Nephron progenitor cell (in vitro differentiated cells): Measurements from ENCODE around the gene WNT9B.
"Not testable (repeated sequence)": the region's sequence is repeated elsewhere in the genome, so short reads cannot be mapped to it uniquely, and the experiment has no call there.

ENCODE experiments used
- DNase-seq: peaks from one replicate; pipeline ENCODE4 v3.0.0; 2021
- H3K27ac Mint-ChIP-seq: 2 replicates; pipeline ENCODE4 v1.8.0; 2021; ENCODE audit warnings: mild to moderate bottlenecking, moderate library complexity, mixed read lengths
- H3K27me3 Mint-ChIP-seq: 2 replicates; pipeline ENCODE4 v1.8.0; 2021; ENCODE audit warnings: mild to moderate bottlenecking, low read depth, mixed read lengths; ENCODE audit not compliant: poor library complexity
- H3K36me3 Mint-ChIP-seq: 2 replicates; pipeline ENCODE4 v1.8.0; 2021; ENCODE audit warnings: low read depth, mixed read lengths
- H3K4me1 Mint-ChIP-seq: 2 replicates; pipeline ENCODE4 v1.8.0; 2021; ENCODE audit warnings: mixed read lengths
- H3K4me3 Mint-ChIP-seq: 2 replicates; pipeline ENCODE4 v1.8.0; 2021; ENCODE audit warnings: mild to moderate bottlenecking, moderate library complexity, mixed read lengths
- H3K9me3 Mint-ChIP-seq: 2 replicates; pipeline ENCODE4 v1.8.0; 2021; ENCODE audit warnings: mild to moderate bottlenecking, moderate library complexity, mixed read lengths
- CTCF ChIP-seq: fragments of 200-600 bp; sonication (generic); IDR thresholded peaks from 2 replicates; pipeline ENCODE4 v1.5.0; 2021; ENCODE audit warnings: antibody characterized with exemption

WNT9B gene

GRCh38 chr17:46834846-46835245, 16.5 kb upstream of the WNT9B start:
- H3K4me1 Mint-ChIP-seq, result peaks cover 36% of the 10 kb centered on the region
- no peak for DNase-seq
- no peaks in the 10 kb centered on the region for H3K36me3 Mint-ChIP-seq
- no peak for TF ChIP-seq CTCF
- H3K9me3 Mint-ChIP-seq, result no peaks in the 10 kb centered on the region
- no peak overlapping the region for H3K4me3 Mint-ChIP-seq
- H3K27ac Mint-ChIP-seq, result no peak overlapping the region
- H3K27me3 Mint-ChIP-seq, result peaks cover 25% of the 10 kb centered on the region

- Mint-ChIP-seq H3K27ac (no peak overlapping the region), H3K4me3 (no peak overlapping the region), H3K36me3 (no peaks in the 10 kb centered on the region), H3K9me3 (peaks cover 5% of the 10 kb centered on the region), H3K27me3 (peaks cover 35% of the 10 kb centered on the region), H3K4me1 (peaks cover 30% of the 10 kb centered on the region)
- no peak for TF ChIP-seq CTCF
- no peak for DNase-seq
Measured at GRCh38 chr17:46836500-46836899, 14.9 kb upstream of the WNT9B start.

DNA sequence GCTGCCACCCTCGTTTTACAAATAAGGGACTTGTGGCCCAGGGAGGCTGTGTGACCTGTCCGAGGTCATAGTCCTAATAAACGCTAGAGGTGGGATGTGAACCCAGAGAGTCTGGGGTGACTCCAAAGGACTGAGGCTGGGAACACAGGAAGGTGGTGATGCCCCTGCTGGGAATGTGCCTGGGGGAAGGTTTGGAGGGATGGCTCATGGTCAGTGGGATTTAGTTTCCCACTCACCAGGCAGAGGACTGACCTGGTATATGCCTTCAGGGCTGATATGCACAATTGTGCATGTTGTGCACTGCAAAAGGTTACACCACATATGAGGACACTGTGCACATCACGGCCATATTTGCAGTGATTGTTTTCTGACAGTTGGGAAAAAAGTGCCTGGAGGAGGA, 13.9 kb upstream of the WNT9B start:
- no peak overlapping the region for H3K4me3 Mint-ChIP-seq
- H3K27ac Mint-ChIP-seq, result no peak overlapping the region
- no peak for TF ChIP-seq CTCF
- peaks cover 43% of the 10 kb centered on the region for H3K27me3 Mint-ChIP-seq
- H3K9me3 Mint-ChIP-seq, result peaks cover 11% of the 10 kb centered on the region
- no peaks in the 10 kb centered on the region for H3K36me3 Mint-ChIP-seq
- no peak for DNase-seq
- H3K4me1 Mint-ChIP-seq, result peaks cover 21% of the 10 kb centered on the region

DNA sequence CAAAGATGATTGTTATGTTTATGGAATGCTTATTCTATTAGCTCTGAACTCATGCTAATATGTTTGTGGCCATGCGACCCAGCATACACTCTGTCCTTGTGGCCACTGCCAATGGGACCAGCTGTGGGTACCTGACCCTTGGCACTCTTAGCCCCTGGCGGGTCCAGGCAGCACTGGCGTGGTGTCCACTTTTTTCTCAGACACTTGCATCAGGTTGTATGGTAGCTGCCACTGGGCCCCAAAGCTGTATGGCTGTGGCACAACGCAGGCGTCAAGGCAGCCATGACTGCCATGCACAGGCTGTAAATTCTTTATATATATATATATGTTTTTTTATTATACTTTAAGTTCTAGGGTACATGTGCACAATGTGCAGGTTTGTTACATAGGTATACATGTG, 12.2 kb upstream of the WNT9B start:
- H3K4me3 Mint-ChIP-seq, result no peak overlapping the region
- TF ChIP-seq CTCF, result no peak
- no peak overlapping the region for H3K27ac Mint-ChIP-seq
- peaks cover 23% of the 10 kb centered on the region for H3K9me3 Mint-ChIP-seq
- H3K27me3 Mint-ChIP-seq, result peaks cover 55% of the 10 kb centered on the region
- peaks cover 7% of the 10 kb centered on the region for H3K4me1 Mint-ChIP-seq
- no peaks in the 10 kb centered on the region for H3K36me3 Mint-ChIP-seq
- no peak for DNase-seq

DNA sequence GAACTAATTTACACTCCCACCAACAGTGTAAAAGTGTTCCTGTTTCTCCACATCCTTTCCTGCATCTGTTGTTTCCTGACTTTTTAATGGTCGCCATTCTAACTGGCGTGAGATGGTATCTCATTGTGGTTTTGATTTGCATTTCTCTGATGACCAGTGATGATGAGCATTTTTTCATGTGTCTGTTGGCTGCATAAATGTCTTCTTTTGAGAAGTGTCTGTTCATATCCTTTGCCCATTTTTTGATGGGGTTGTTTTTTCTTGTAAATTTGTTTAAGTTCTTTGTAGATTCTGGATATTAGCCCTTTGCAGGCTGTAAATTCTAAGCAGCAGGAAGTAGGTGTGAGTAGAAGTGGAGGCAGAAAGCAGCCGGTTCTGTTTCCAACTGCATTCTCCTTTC, 10.8 kb upstream of the WNT9B start:
- not testable (repeated sequence) for H3K27ac Mint-ChIP-seq, H3K4me1 Mint-ChIP-seq, DNase-seq, H3K36me3 Mint-ChIP-seq, H3K4me3 Mint-ChIP-seq
- H3K27me3 Mint-ChIP-seq, result peaks cover 68% of the 10 kb centered on the region
- peaks cover 23% of the 10 kb centered on the region for H3K9me3 Mint-ChIP-seq

DNA sequence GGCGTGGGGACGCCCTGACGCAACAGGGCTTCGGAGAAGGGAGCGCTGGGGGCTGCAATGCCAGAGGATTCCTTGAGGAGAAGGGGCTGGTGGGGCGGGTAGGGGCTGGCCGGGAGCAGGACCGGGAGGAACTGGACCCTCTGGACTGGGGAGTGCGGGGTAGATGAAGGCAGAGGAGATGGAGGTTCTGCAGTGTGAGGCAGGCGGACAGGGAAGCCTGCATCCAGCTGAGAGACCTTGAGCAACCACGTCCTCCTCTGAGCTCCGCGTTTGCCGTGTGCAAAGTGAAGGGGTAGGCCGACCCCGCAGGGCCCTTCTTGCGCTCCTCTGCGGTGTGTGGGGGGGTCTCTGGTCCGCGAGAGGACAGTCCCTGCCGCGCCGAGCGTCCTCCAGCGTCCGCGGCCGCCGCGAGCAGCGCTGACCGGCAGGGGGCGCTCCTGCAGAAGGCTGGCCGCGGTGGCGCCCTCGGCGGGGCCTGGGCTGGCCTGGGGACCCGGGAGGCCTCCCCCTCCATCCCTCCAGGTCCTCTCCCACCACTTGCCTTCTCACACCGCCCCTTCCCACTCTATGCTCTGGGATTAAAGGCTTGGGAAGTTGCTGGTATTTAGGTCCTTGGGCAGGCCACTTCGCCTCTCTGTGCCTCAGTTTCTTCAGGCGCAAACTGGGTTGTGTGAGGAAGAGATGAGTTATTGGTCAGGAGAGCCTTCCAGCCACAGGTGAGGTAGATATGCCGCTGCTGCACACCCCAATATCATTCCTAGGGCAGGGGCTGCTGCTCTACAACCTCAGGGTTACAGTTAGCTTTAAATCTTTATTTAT, 9.6 kb upstream of the WNT9B start:
- peaks cover 72% of the 10 kb centered on the region for H3K27me3 Mint-ChIP-seq
- peak; percentile 80 for DNase-seq

More for the DNA sequence above, 9.6 kb upstream of the WNT9B start:
- peak; percentile 79 for TF ChIP-seq CTCF
- Mint-ChIP-seq H3K4me3 (no peak overlapping the region), H3K27ac (no peak overlapping the region), H3K36me3 (no peaks in the 10 kb centered on the region), H3K9me3 (peaks cover 23% of the 10 kb centered on the region), H3K4me1 (no peaks in the 10 kb centered on the region)
